Fibroblast of mammary gland (primary cell): ENCODE results near the gene SCRT2.
A peak's percentile ranks its signal among the peaks of the same experiment; 100 is the strongest.
"Not testable (repeated sequence)": the region's sequence is repeated elsewhere in the genome, so short reads cannot be mapped to it uniquely, and the experiment has no call there.

ENCODE experiments used
- DNase-seq: peaks from one replicate; pipeline ENCODE4 v3.0.0-alpha.2; 2010; ENCODE audit warnings: low read depth
- H3K4me3 ChIP-seq: 2 replicates; pipeline ENCODE4 v1.5.1; 2011; ENCODE audit warnings: low read depth, mild to moderate bottlenecking, low read length, moderate library complexity; ENCODE audit not compliant: control insufficient read depth
- CTCF ChIP-seq: conservative IDR thresholded peaks from 2 replicates; pipeline ENCODE4 v1.5.1; 2011; ENCODE audit warnings: low read depth, low read length, inconsistent platforms; ENCODE audit not compliant: control insufficient read depth, insufficient read depth

The SCRT2 gene

GRCh38 chr20:647479-648019 lies 28.1 kb downstream of the SCRT2 start:
- no peak for TF ChIP-seq CTCF
- no peak overlapping the region for H3K4me3 ChIP-seq
- DNase-seq = no peak

- DNase-seq = no peak
- no peak for TF ChIP-seq CTCF
- no peak overlapping the region for H3K4me3 ChIP-seq
Measured at GRCh38 chr20:646868-647233, 28.8 kb downstream of the SCRT2 start.

GRCh38 chr20:646107-646867 lies 29.3 kb downstream of the SCRT2 start:
- no peak for DNase-seq
- no peak for TF ChIP-seq CTCF
- H3K4me3 ChIP-seq = no peak overlapping the region

GRCh38 chr20:645318-646106 lies 30.1 kb downstream of the SCRT2 start:
- peak; percentile 89 for TF ChIP-seq CTCF
- DNase-seq = peak; percentile 54
- no peak overlapping the region for H3K4me3 ChIP-seq

- DNase-seq = no peak
- TF ChIP-seq CTCF = no peak
- H3K4me3 ChIP-seq = no peak overlapping the region
Measured at GRCh38 chr20:644692-645317, 30.8 kb downstream of the SCRT2 start.

GRCh38 chr20:642398-643174 lies 33.0 kb downstream of the SCRT2 start:
- TF ChIP-seq CTCF = no peak
- DNase-seq = no peak
- no peak overlapping the region for H3K4me3 ChIP-seq

- not testable (repeated sequence) for DNase-seq, H3K4me3 ChIP-seq
Measured at GRCh38 chr20:642013-642397, 33.6 kb downstream of the SCRT2 start.
